Measurements from ENCODE around the gene TBC1D22B.
"Not testable (repeated sequence)": the region's sequence is repeated elsewhere in the genome, so short reads cannot be mapped to it uniquely, and the experiment has no call there.

TBC1D22B gene

GRCh38 chr6:37340639-37340943 is 83.0 kb downstream of the TBC1D22B start:
- H3K27ac ChIP-seq (ENCODE audit: low read depth, low read length): no peak overlapping the region
- no peaks in the 10 kb centered on the region for H4K20me1 ChIP-seq (ENCODE audit: control insufficient read depth, insufficient read depth, low read depth, low read length)
- H3K4me2 ChIP-seq (ENCODE audit: low read length): no peak overlapping the region
- H3F3A ChIP-seq (ENCODE audit: control insufficient read depth, insufficient read depth): no peaks in the 10 kb centered on the region
- no peaks in the 10 kb centered on the region for H3K9me2 ChIP-seq (replicated peaks; ENCODE audit: control insufficient read depth, low read length)
- no peaks in the 10 kb centered on the region for H3K9me3 ChIP-seq (ENCODE audit: control insufficient read depth, insufficient read depth, low read length)
- no peaks in the 10 kb centered on the region for H3K79me2 ChIP-seq (ENCODE audit: control insufficient read depth, low read length)
- no peaks in the 10 kb centered on the region for H3K36me3 ChIP-seq (ENCODE audit: control insufficient read depth, low read length)
- H3K4me1 ChIP-seq (ENCODE audit: control insufficient read depth, low read length): no peaks in the 10 kb centered on the region
- TF ChIP-seq EZH2phosphoT487 (IDR thresholded peaks at IDR 0.05; ENCODE audit: borderline replicate concordance, low read length) (no peak), CTCF (IDR thresholded peaks at IDR 0.05; ENCODE audit: low read depth, low read length, poor library complexity, severe bottlenecking) (no peak)
- peaks cover 8% of the 10 kb centered on the region for H3K27me3 ChIP-seq (ENCODE audit: control insufficient read depth, low read length)
- no peak overlapping the region for H3K4me3 ChIP-seq (ENCODE audit: low read length)

- H3K4me2 ChIP-seq (ENCODE audit: low read length): no peak overlapping the region
- H3K4me3 ChIP-seq (ENCODE audit: low read length): no peak overlapping the region
- H3K9me3 ChIP-seq (ENCODE audit: control insufficient read depth, insufficient read depth, low read length): no peaks in the 10 kb centered on the region
- no peaks in the 10 kb centered on the region for H4K20me1 ChIP-seq (ENCODE audit: control insufficient read depth, insufficient read depth, low read depth, low read length)
- TF ChIP-seq EZH2phosphoT487 (IDR thresholded peaks at IDR 0.05; ENCODE audit: borderline replicate concordance, low read length): no peak
- H3F3A ChIP-seq (ENCODE audit: control insufficient read depth, insufficient read depth): no peaks in the 10 kb centered on the region
- no peaks in the 10 kb centered on the region for H3K4me1 ChIP-seq (ENCODE audit: control insufficient read depth, low read length)
- H3K27me3 ChIP-seq (ENCODE audit: control insufficient read depth, low read length): peaks cover 8% of the 10 kb centered on the region
- H3K79me2 ChIP-seq (ENCODE audit: control insufficient read depth, low read length): no peaks in the 10 kb centered on the region
- no peaks in the 10 kb centered on the region for H3K36me3 ChIP-seq (ENCODE audit: control insufficient read depth, low read length)
- H3K9me2 ChIP-seq (replicated peaks; ENCODE audit: control insufficient read depth, low read length): no peaks in the 10 kb centered on the region
- no peak overlapping the region for H3K27ac ChIP-seq (ENCODE audit: low read depth, low read length)
Observed at GRCh38 chr6:37343248-37343647, 85.7 kb downstream of the TBC1D22B start.

- H3K4me2 ChIP-seq (ENCODE audit: low read length): no peak overlapping the region
Observed at GRCh38 chr6:37344308-37344707, 86.7 kb downstream of the TBC1D22B start.

GRCh38 chr6:37345804-37346203 is 88.2 kb downstream of the TBC1D22B start:
- not testable (repeated sequence) for H3F3A ChIP-seq (ENCODE audit: control insufficient read depth, insufficient read depth); H3K27ac ChIP-seq (ENCODE audit: low read depth, low read length); H3K4me3 ChIP-seq (ENCODE audit: low read length); H3K4me2 ChIP-seq (ENCODE audit: low read length); H3K4me1 ChIP-seq (ENCODE audit: control insufficient read depth, low read length); H3K36me3 ChIP-seq (ENCODE audit: control insufficient read depth, low read length); H4K20me1 ChIP-seq (ENCODE audit: control insufficient read depth, insufficient read depth, low read depth, low read length); H3K9me2 ChIP-seq (replicated peaks; ENCODE audit: control insufficient read depth, low read length); H3K79me2 ChIP-seq (ENCODE audit: control insufficient read depth, low read length); H3K27me3 ChIP-seq (ENCODE audit: control insufficient read depth, low read length); H3K9me3 ChIP-seq (ENCODE audit: control insufficient read depth, insufficient read depth, low read length)

More at GRCh38 chr6:37344308-37344707, 86.7 kb downstream of the TBC1D22B start:
- H3F3A ChIP-seq (ENCODE audit: control insufficient read depth, insufficient read depth): no peaks in the 10 kb centered on the region
- H3K36me3 ChIP-seq (ENCODE audit: control insufficient read depth, low read length): no peaks in the 10 kb centered on the region
- H3K9me2 ChIP-seq (replicated peaks; ENCODE audit: control insufficient read depth, low read length): no peaks in the 10 kb centered on the region
- TF ChIP-seq CTCF (IDR thresholded peaks at IDR 0.05; ENCODE audit: low read depth, low read length, poor library complexity, severe bottlenecking): no peak
- TF ChIP-seq EZH2phosphoT487 (IDR thresholded peaks at IDR 0.05; ENCODE audit: borderline replicate concordance, low read length): no peak
- no peaks in the 10 kb centered on the region for H3K4me1 ChIP-seq (ENCODE audit: control insufficient read depth, low read length)
- no peak overlapping the region for H3K4me3 ChIP-seq (ENCODE audit: low read length)
- no peaks in the 10 kb centered on the region for H4K20me1 ChIP-seq (ENCODE audit: control insufficient read depth, insufficient read depth, low read depth, low read length)
- no peaks in the 10 kb centered on the region for H3K9me3 ChIP-seq (ENCODE audit: control insufficient read depth, insufficient read depth, low read length)
- peaks cover 8% of the 10 kb centered on the region for H3K27me3 ChIP-seq (ENCODE audit: control insufficient read depth, low read length)
- no peak overlapping the region for H3K27ac ChIP-seq (ENCODE audit: low read depth, low read length)
- no peaks in the 10 kb centered on the region for H3K79me2 ChIP-seq (ENCODE audit: control insufficient read depth, low read length)

Data from DOHH2 (cell line).